COLO668 (cell line): ENCODE measurements around the gene SPDYA.
"Not testable (repeated sequence)": the region's sequence is repeated elsewhere in the genome, so short reads cannot be mapped to it uniquely, and the experiment has no call there.

Experiments used
- DNase-seq: peaks from one replicate; lab custom pipeline; 2025; ENCODE audit not compliant: unreplicated experiment; lab: John Stamatoyannopoulos, UW

SPDYA gene

GRCh38 chr2:28810384-28811285, at the start of gene SPDYA:
Gene SPDYA (plus strand): TSS chr2:28810834. CDS start chr2:28816015, 5,181 bp downstream.
- DNase-seq, result peak; percentile 83

DNA sequence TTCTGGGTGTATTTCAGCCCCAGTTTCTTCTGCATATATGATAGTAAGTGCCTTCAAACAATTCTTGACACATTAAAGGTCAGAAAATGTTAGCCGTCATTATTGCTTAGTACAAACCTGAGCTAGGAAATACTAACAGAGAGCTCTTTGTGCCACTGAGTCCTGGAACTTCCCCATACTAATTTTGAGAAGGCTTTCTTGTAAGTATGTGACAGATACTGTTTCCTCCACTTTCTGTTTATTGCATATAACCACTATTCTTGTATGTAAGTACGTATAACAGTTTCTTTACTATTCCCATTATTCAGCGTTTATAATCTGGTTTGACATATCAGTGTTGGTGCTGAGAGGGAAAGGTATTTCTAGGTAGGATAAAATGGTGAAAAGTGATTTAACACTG, 49.2 kb upstream of the SPDYA start:
- no peak for DNase-seq

GRCh38 chr2:28764909-28765711, 45.5 kb upstream of the SPDYA start:
- no peak for DNase-seq

DNA sequence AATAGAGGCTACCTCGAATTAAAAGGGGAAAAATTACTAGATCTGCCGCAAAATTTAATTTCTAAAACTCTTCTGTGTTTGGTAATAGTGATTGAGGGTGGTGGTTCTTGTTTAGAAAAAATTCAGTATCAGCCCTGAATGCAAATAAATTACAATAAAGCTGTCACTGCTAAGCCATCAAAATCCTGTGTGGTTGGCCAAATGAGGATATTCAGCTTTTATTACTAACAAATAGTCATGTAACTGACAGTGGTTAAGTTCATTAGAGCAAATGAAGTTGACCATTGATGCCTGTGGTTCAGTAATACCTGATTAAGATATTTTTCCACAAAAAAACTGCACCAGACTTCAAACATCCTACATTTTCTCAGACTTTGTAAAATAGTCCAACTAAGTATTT, 44.6 kb upstream of the SPDYA start:
- no peak for DNase-seq

GRCh38 chr2:28767337-28767736, 43.3 kb upstream of the SPDYA start:
- DNase-seq, result no peak

DNA sequence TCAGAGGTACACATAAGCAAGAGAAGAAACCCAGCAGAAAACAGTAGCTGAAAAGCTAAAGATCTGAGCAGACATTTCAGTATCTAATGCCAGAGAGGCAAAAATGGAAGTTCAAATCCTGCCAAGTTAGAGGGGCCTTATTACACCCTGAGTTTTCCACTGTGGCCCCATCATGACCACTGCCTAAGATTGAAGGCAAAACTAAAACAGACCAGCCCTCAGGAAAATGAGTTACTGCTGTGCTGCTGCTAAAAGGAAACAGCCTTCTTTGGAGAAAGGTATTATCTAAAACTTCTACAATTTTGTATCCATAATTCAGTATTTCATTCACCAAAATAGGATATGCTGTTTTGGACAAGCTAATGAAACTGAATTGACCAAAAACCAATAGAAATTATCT, 42.2 kb upstream of the SPDYA start:
- DNase-seq, result no peak

- DNase-seq, result no peak
These were observed 41.7 kb upstream of the SPDYA start for GRCh38 chr2:28768952-28769351.

GRCh38 chr2:28772351-28772750, 38.3 kb upstream of the SPDYA start:
- DNase-seq, result no peak

GRCh38 chr2:28776471-28776870, 34.2 kb upstream of the SPDYA start:
- no peak for DNase-seq

DNA sequence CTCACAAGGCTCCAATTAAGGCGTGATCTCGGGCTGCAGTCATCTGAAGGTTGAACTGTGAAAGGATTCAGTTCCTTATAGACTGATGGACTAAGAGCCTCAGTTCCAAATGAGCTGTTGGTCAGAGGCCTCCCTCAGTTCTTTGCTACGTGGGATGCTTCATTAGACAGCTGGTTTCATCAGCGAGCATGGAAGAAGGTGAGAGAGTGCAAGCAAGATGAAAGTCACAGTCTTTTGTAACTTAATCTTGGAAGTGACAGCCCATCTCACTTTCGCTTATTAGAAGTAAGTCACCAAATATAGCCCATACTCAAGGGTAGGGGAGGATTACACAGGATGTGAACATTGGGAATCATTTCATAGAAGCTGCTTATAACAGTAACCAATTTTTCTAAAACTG, 32.2 kb upstream of the SPDYA start:
- DNase-seq, result no peak

DNA sequence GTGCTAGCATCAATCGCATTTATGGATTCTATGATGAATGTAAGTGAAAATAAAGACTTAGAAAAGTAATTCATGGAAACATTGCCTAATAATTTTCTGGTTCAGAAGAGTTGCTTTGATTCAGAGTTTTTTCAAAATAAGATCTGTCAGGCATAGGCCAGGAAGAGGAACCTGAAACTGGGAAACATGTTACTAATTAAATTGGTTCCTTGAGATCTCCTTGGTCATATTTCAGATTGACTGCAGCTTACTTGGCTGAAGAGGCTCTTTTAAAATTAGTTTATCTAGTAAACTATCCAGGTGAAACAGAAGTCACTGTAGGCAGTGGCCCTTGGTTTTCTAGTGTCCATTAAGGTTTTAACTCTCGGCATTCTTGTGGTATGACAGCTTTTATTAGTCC, 31.6 kb upstream of the SPDYA start:
- DNase-seq, result no peak

DNA sequence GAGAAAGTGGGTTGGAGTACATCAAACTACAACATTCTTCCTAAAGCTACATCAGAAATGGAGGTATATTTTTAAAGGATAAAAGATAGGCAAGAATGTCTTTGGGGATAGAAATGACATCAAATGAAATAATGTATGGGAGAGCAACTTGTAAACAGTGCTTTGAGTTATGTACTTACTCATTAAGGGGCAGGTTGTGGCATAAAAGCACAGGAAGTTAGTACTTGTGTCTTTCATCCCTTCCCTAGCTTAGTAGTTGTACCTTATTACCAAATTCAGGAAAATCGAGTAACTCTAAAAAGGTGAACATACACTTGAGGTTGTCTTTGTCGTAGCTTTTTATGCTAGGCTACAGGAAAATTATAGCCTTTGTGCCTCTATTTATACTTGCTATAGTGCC, 30.1 kb upstream of the SPDYA start:
- no peak for DNase-seq

- no peak for DNase-seq
These were observed 28.2 kb upstream of the SPDYA start for GRCh38 chr2:28782423-28782822.

DNA sequence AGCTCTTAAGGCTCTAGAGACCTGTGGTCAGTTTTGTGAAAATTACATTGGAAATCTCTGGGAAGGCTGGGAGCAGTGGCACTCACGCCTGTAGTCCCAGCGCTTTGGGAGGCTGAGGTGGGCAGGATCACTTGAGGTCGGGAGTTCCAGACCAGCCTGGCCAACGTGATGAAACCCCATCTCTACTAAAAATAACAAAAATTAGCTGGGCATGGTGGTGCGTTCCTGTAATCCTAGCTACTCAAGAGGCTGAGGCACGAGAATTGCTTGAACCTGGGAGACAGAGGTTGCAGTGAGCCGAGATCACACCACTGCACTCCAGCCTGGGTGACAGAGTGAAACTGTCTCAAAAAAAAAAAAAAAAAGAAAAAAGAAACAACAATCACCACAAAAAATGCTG, 26.1 kb upstream of the SPDYA start:
- DNase-seq, result not testable (repeated sequence)

GRCh38 chr2:28796620-28797019, 14.0 kb upstream of the SPDYA start:
- DNase-seq, result no peak

DNA sequence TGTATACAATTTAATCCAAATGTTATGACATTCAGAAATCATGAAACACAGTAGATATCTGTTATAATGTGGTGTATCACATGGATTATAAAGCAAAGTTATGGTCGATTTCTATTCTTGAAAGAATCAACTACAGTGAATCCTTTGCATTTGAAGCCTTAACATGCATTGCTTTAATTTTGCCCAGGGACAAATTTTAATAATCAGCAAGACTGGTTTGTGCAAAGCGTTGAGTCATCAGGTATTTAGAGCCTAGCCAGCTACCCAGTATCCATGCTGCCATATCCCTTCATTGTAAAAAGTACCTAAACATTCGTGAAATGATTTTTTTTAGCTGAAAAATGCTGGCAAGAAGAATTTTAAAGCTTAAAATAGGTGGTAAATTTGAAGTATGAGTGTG, 8.9 kb upstream of the SPDYA start:
- DNase-seq, result no peak

GRCh38 chr2:28802975-28803429, 7.6 kb upstream of the SPDYA start:
- DNase-seq, result no peak

- no peak for DNase-seq
These were observed 707 bp upstream of the SPDYA start for GRCh38 chr2:28809927-28810326.

DNA sequence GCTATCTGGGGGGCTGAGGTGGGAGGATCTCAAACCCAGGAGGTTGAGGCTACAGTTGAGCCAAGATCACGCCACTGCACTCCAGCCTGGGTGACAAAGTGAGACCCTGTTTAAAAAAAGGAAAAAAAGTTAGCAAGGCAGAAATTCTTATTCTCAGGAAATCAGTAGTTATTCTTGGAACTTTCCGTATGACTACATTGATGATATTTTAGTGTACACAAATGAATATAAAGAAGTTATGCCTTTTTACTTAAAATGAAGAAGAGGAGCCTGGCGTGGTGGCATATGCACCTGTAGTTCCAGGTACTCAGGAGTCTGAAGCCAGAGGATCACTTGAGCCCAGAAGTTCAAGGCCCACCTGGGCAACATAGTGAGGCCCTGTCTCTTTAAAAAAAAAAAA, 7.4 kb downstream of the SPDYA start:
- DNase-seq, result no peak

GRCh38 chr2:28821295-28821958, 10.8 kb downstream of the SPDYA start:
- DNase-seq, result peak; percentile 58

DNA sequence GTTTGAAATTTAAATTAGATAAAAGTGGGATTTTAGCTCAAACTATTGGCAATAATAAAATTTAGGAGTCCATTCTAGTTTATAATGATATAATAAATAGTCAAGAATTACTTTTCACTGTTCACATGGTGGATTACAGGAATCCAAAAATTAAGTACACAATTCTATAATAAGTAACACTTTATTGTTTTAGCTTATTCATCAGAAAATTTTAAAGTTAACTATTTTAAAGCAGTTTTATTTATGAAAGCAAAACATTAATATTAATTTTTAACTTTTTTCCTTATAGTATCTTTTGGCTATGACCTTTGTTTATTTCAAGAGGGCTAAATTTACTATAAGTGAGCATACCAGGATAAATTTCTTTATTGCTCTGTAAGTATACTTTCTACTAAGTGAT, 11.4 kb downstream of the SPDYA start:
- DNase-seq, result no peak

DNA sequence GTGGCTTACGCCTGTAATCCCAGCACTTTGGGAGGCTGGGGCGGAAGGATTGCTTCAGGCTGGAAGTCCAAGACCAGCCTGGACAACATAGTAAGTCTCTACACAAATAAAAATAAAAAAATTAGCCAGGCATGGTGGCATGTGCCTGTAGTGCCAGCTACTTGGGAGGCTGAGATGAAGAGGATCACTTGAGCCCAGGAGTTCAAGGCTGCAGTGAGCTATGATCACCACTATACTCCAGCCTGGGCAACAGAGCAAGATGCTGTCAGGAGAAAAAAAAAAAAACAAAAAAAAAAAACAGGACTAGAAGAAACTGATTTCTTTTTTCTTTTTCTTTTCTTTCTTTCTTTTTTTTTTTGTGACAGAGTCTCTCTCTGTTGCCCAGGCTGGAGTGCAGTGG, 13.6 kb downstream of the SPDYA start:
- DNase-seq, result no peak
